ENCODE data around the gene TCF15.

TCF15 gene

GRCh38 chr20:631101-631500 is 21.0 kb upstream of the TCF15 start:
- H3K4me3 ChIP-seq (ENCODE audit: low read length) = no peak overlapping the region
- TF ChIP-seq CTCF (IDR thresholded peaks at IDR 0.05; ENCODE audit: insufficient read depth, low read depth, low read length, missing control alignments) = no peak
- no peak for DNase-seq (ENCODE audit: low read depth)

- DNase-seq (ENCODE audit: low read depth) = no peak
- no peak for TF ChIP-seq CTCF (IDR thresholded peaks at IDR 0.05; ENCODE audit: insufficient read depth, low read depth, low read length, missing control alignments)
- H3K4me3 ChIP-seq (ENCODE audit: low read length) = no peak overlapping the region
These were observed 16.5 kb upstream of the TCF15 start for GRCh38 chr20:626579-626978.

- no peak overlapping the region for H3K4me3 ChIP-seq (ENCODE audit: low read length)
- DNase-seq (ENCODE audit: low read depth) = no peak
- no peak for TF ChIP-seq CTCF (IDR thresholded peaks at IDR 0.05; ENCODE audit: insufficient read depth, low read depth, low read length, missing control alignments)
These were observed 15.3 kb upstream of the TCF15 start for GRCh38 chr20:625360-625932.

- no peak for TF ChIP-seq CTCF (IDR thresholded peaks at IDR 0.05; ENCODE audit: insufficient read depth, low read depth, low read length, missing control alignments)
- H3K4me3 ChIP-seq (ENCODE audit: low read length) = no peak overlapping the region
- DNase-seq (ENCODE audit: low read depth) = no peak
These were observed 13.6 kb upstream of the TCF15 start for GRCh38 chr20:623704-624103.

- no peak for TF ChIP-seq CTCF (IDR thresholded peaks at IDR 0.05; ENCODE audit: insufficient read depth, low read depth, low read length, missing control alignments)
- H3K4me3 ChIP-seq (ENCODE audit: low read length) = no peak overlapping the region
- DNase-seq (ENCODE audit: low read depth) = no peak
These were observed 12.9 kb upstream of the TCF15 start for GRCh38 chr20:623021-623420.

- TF ChIP-seq CTCF (IDR thresholded peaks at IDR 0.05; ENCODE audit: insufficient read depth, low read depth, low read length, missing control alignments) = no peak
- H3K4me3 ChIP-seq (ENCODE audit: low read length) = no peak overlapping the region
- DNase-seq (ENCODE audit: low read depth) = no peak
These were observed 12.1 kb upstream of the TCF15 start for GRCh38 chr20:622161-622560.

- TF ChIP-seq CTCF (IDR thresholded peaks at IDR 0.05; ENCODE audit: insufficient read depth, low read depth, low read length, missing control alignments) = no peak
- peak; percentile 47 for DNase-seq (ENCODE audit: low read depth)
- H3K4me3 ChIP-seq (ENCODE audit: low read length) = no peak overlapping the region
These were observed 11.1 kb upstream of the TCF15 start for GRCh38 chr20:621125-621756.
